GM18867 (cell line): ENCODE results near the gene ZCCHC14.
"Not testable (repeated sequence)": the region's sequence is repeated elsewhere in the genome, so short reads cannot be mapped to it uniquely, and the experiment has no call there.

ENCODE experiments used
- ATAC-seq: cut with Tn5 transposase; IDR thresholded peaks from one replicate; pipeline ENCODE4 v1.9.1; 2021; ENCODE audit warnings: mild to moderate bottlenecking, moderate library complexity; ENCODE audit not compliant: unreplicated experiment

Gene ZCCHC14

GRCh38 chr16:87412371-87412995 is 80.3 kb downstream of the ZCCHC14 start:
- ATAC-seq: no peak

GRCh38 chr16:87411375-87412271 is 81.2 kb downstream of the ZCCHC14 start:
- ATAC-seq: no peak

GRCh38 chr16:87410968-87411367 is 81.9 kb downstream of the ZCCHC14 start:
- no peak for ATAC-seq

- ATAC-seq: no peak
Observed at GRCh38 chr16:87410530-87410929, 82.3 kb downstream of the ZCCHC14 start.

- ATAC-seq: no peak
Observed at GRCh38 chr16:87409781-87410180, 83.0 kb downstream of the ZCCHC14 start.

GRCh38 chr16:87409153-87409552 is 83.7 kb downstream of the ZCCHC14 start:
- no peak for ATAC-seq

- ATAC-seq: peak; percentile 80
Observed at GRCh38 chr16:87407511-87408112, 85.2 kb downstream of the ZCCHC14 start.

GRCh38 chr16:87406495-87407088 is 86.2 kb downstream of the ZCCHC14 start:
- ATAC-seq: no peak

- no peak for ATAC-seq
Observed at GRCh38 chr16:87404764-87405625, 87.8 kb downstream of the ZCCHC14 start.

- ATAC-seq: no peak
Observed at GRCh38 chr16:87395181-87395842, 97.5 kb downstream of the ZCCHC14 start.

- no peak for ATAC-seq
Observed at GRCh38 chr16:87393680-87394055, 99.2 kb downstream of the ZCCHC14 start.

- ATAC-seq: no peak
Observed at GRCh38 chr16:87392821-87393679, 99.8 kb downstream of the ZCCHC14 start.

- peak; percentile 69 for ATAC-seq
Observed at GRCh38 chr16:87391950-87392820, 100.6 kb downstream of the ZCCHC14 start, which contains the start of gene MAP1LC3B. MAP1LC3B (plus strand) TSS chr16:87392336; CDS start chr16:87392428, 92 bp downstream.

- ATAC-seq: no peak
Observed at GRCh38 chr16:87391324-87391949, 101.4 kb downstream of the ZCCHC14 start.

- no peak for ATAC-seq
Observed at GRCh38 chr16:87390641-87391323, 102.0 kb downstream of the ZCCHC14 start.

- ATAC-seq: not testable (repeated sequence)
Observed at GRCh38 chr16:87389914-87390313, 102.9 kb downstream of the ZCCHC14 start.

GRCh38 chr16:87389245-87389644 is 103.6 kb downstream of the ZCCHC14 start:
- ATAC-seq: no peak
